Activated T-helper 17 cell treated with anti-CD3 and anti-CD28 coated beads, Interleukin-2, amount 50 U/mL, for 72 hours (primary cell): ENCODE results near the gene COX4I1. TPM values are rescaled to one million over a fixed set of nuclear protein-coding genes. Genes with fewer than 3 reads are reported as not detected.

Experiments
- ATAC-seq: fragments of 150-1000 bp; cut with Tn5 transposase; replicated peaks from 2 replicates; pipeline ENCODE4 v1.10.0; 2021; ENCODE audit warnings: mild to moderate bottlenecking, moderate library complexity
- H3K27ac Mint-ChIP-seq: one replicate; pipeline ENCODE4 v1.8.0; 2022; ENCODE audit warnings: mixed read lengths
- H3K27me3 Mint-ChIP-seq: one replicate; pipeline ENCODE4 v1.8.0; 2022; ENCODE audit warnings: mixed read lengths
- H3K36me3 Mint-ChIP-seq: one replicate; pipeline ENCODE4 v1.8.0; 2022; ENCODE audit warnings: low read depth, mild to moderate bottlenecking, mixed read lengths
- H3K4me1 Mint-ChIP-seq: one replicate; pipeline ENCODE4 v1.8.0; 2022; ENCODE audit warnings: mixed read lengths
- H3K4me3 Mint-ChIP-seq: one replicate; pipeline ENCODE4 v1.8.0; 2022; ENCODE audit warnings: mild to moderate bottlenecking, mixed read lengths
- H3K9me3 Mint-ChIP-seq: one replicate; pipeline ENCODE4 v1.8.0; 2022; ENCODE audit warnings: mixed read lengths
- total RNA-seq, 2 donors: library from RNA; stranded (reverse); gene quantifications; one replicate each; pipeline ENCODE4 v1.2.3, GENCODE V29; 2022

Gene COX4I1
- total RNA-seq, 2 donors from 2014 or later = 415 to 467 TPM

DNA sequence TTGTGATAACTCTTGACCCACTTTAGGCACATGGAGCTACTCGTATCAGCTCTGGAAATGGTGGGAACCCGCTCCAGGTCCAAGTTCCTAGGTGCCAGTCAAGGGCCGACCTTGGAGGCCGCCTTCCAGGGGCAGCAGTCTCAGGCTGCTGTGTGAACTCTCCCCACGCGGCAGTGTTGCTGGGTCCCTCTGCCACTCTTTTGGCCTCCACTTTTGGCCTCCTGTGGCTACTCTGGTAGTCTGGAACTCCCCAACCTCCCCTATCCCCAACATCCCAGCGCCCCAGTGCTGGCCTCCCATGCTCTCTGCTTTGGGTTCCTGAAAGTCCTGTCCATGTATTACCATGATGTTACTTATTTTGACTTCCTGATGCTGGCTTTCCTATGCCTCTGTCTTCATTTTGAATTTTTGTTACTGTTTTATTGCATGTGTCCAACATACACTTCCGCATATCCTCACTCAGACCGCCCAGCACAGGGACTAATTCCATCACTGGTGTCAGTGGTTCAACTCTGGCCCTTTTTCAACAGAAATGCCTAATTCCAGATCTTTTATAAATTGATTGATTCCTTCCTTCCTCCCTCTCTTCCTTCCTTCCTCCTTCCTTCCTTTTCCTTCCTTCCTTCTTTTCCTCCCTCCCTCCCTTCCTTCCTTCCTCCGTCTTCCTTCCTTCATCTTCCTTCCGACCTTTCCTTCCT, 44.1 kb downstream of the COX4I1 start:
- no peaks in the 10 kb centered on the region for H3K9me3 Mint-ChIP-seq
- no peak overlapping the region for H3K27ac Mint-ChIP-seq
- no peaks in the 10 kb centered on the region for H3K36me3 Mint-ChIP-seq
- no peaks in the 10 kb centered on the region for H3K4me1 Mint-ChIP-seq
- H3K27me3 Mint-ChIP-seq = peaks cover 42% of the 10 kb centered on the region
- H3K4me3 Mint-ChIP-seq = no peak overlapping the region
- no peak for ATAC-seq

DNA sequence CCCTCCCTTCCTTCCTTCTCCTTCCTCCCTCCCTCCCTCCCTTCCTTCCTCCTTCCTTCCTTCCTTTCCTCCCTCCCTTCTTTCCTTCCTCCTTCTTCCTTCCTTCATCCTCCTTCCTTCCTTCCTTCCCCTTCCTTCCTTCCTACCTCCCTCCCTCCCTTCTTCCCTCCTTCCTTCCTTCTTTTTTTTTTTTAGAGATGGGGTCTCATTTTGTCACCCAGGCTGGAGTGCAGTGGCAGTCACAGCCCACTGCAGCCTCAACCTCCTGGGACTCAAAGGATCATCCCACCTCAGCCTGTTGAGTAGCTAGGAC, 44.6 kb downstream of the COX4I1 start:
- ATAC-seq = no peak
- Mint-ChIP-seq H3K36me3 (no peaks in the 10 kb centered on the region), H3K27me3 (peaks cover 37% of the 10 kb centered on the region), H3K27ac (no peak overlapping the region), H3K4me1 (no peaks in the 10 kb centered on the region), H3K4me3 (no peak overlapping the region), H3K9me3 (no peaks in the 10 kb centered on the region)

DNA sequence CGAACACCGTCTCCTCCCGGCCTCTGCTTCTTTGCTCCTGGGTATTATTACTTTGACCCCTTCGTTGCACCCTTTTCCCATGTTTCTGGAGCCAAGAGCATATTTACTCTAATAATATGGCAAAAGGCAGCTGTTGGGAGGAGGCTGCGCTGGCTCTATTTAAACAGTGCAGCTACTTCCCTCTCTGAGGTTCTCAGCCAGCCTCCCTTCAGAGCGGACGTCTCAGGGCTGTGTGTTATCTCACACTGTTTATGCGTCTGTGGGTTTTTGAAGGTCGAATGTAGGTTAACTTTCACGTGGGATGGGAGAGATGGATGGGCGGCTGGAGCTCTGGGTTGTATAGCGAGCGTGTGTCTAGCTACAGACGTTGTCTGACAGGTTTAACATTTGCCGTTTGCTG, 45.3 kb downstream of the COX4I1 start:
- H3K4me1 Mint-ChIP-seq = no peaks in the 10 kb centered on the region
- H3K27ac Mint-ChIP-seq = no peak overlapping the region
- H3K36me3 Mint-ChIP-seq = no peaks in the 10 kb centered on the region
- peaks cover 33% of the 10 kb centered on the region for H3K27me3 Mint-ChIP-seq
- no peak overlapping the region for H3K4me3 Mint-ChIP-seq
- ATAC-seq = no peak
- no peaks in the 10 kb centered on the region for H3K9me3 Mint-ChIP-seq

DNA sequence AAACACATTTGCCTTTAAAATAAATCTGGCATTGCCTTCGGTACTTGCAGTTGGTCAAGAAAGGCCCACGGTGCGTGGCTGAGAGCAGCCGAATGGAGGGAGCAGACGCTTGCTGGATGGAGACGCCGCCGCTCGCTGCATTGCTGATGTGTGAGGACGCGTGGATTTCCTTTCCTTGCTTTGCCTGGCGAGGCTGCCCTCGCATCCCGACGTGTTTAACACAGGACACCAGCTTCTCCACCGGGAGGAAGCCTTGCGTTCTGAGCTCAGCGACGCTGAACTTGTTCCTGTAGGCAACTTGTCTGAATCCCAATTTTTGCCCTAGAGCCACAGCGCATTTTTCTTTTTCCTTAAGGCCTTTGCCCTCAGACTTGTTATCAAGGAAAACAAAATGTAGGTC, 45.8 kb downstream of the COX4I1 start:
- H3K4me1 Mint-ChIP-seq = no peaks in the 10 kb centered on the region
- peaks cover 33% of the 10 kb centered on the region for H3K27me3 Mint-ChIP-seq
- no peaks in the 10 kb centered on the region for H3K36me3 Mint-ChIP-seq
- no peak overlapping the region for H3K4me3 Mint-ChIP-seq
- no peak for ATAC-seq
- no peaks in the 10 kb centered on the region for H3K9me3 Mint-ChIP-seq
- H3K27ac Mint-ChIP-seq = no peak overlapping the region

DNA sequence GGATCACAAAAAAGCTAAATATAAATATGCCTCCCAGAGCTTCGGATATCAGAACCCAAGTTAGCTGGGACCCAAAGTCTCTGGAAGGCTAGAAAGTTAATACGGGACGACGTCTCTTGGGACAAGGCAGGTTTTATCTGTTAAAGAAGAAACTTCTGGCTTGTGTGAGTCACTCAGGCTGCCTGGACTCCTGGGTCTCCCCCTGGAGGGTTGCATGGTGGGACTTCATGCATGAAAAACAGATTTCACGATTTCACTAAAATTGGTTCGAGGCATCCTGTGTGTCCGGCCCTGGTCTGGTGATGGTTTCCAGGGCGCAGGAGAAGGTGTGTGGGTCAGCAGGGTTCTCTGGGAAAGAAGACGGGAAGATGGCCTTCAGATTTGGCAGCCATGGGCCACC, 47.0 kb downstream of the COX4I1 start:
- ATAC-seq = no peak
- Mint-ChIP-seq H3K27me3 (peaks cover 33% of the 10 kb centered on the region), H3K4me3 (no peak overlapping the region), H3K36me3 (no peaks in the 10 kb centered on the region), H3K9me3 (no peaks in the 10 kb centered on the region), H3K4me1 (no peaks in the 10 kb centered on the region), H3K27ac (no peak overlapping the region)

DNA sequence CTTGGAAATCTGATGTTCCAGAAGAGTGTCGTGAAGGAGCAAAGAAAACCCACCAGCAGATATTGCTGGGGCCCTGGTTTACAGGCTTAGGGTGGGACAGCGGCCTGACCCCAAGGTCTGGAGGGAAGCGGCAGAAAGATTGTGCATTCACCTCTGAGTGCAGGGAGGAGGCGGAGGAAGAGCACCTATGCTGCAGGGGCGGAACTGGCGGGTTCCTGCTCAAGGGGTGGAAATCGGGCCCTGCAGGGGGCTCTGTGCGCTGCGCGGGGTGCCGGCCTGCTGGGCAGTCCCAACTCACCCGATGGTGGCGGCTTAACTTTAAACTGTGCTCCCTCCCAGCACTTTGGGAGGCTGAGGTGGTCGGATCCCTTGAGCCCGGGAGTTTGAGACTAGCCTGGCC, 47.5 kb downstream of the COX4I1 start:
- Mint-ChIP-seq H3K4me3 (no peak overlapping the region), H3K4me1 (no peaks in the 10 kb centered on the region), H3K9me3 (no peaks in the 10 kb centered on the region), H3K27ac (no peak overlapping the region), H3K27me3 (peaks cover 33% of the 10 kb centered on the region), H3K36me3 (no peaks in the 10 kb centered on the region)
- no peak for ATAC-seq

DNA sequence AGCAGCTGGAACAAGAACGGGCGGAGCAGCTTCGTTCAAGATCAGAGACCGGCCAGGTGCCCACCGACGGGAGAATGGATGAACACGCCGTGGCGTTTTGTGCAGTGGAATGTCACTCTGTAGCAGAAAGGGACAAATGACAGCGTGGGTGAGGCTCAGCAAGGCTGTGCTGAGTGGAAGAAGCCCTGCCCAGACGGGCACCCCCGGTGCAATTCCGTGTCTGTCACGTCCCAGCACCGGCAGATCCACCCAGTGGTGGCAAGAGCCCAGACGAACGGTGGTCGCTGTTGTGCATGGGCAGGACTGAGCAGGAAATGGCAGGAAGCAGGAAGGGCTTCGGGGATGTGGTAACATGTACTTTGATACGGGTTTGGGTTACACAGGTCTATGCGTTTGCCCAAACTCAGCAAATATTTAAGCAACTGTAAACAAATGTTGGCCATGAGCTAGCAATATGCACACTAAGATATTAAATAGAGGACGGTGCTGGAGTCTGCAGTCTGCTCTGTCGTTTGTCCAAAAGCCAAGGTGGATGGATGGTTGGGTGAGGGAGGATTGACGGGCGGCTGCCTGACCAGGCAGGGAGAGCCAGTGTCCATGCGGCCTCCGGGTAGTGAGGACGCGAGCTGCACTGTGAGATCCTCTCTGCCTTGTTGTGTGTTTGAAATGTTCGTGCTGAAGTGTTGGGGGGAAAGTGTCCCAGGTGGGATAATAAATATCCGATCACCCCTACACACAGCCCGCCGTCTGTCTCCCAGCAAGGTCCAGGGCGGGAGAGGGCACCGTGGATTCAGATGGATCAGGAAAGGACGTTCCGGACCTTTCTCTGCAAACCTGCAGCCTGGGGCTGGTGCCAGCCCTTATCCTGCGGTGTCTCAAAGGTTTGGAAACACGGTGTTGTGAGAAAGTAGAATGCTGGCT, 48.4 kb downstream of the COX4I1 start:
- H3K27ac Mint-ChIP-seq = no peak overlapping the region
- H3K4me1 Mint-ChIP-seq = no peaks in the 10 kb centered on the region
- H3K27me3 Mint-ChIP-seq = peaks cover 33% of the 10 kb centered on the region
- no peaks in the 10 kb centered on the region for H3K36me3 Mint-ChIP-seq
- no peaks in the 10 kb centered on the region for H3K9me3 Mint-ChIP-seq
- no peak overlapping the region for H3K4me3 Mint-ChIP-seq
- no peak for ATAC-seq

DNA sequence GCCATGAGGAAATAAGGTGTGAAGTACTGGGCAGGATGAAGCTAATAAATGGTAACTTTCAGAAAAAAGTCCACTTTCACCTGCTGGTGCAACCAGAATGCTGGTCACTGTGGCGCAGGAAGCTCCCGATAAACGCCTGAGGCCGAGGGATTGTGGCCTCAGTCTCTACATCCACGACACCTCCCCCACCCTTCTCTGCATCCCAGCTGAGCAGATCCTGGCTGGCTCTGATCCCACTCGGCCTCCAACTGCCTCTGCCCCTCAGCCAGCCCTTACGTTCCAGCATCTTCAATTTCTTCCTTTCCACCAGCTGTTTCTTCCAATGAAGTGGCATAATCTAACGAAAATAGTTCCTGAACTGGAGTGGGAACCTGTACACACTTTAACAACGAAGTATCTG, 49.5 kb downstream of the COX4I1 start:
- Mint-ChIP-seq H3K4me3 (no peak overlapping the region), H3K4me1 (no peaks in the 10 kb centered on the region), H3K36me3 (no peaks in the 10 kb centered on the region), H3K9me3 (no peaks in the 10 kb centered on the region), H3K27me3 (peaks cover 29% of the 10 kb centered on the region), H3K27ac (no peak overlapping the region)
- no peak for ATAC-seq

DNA sequence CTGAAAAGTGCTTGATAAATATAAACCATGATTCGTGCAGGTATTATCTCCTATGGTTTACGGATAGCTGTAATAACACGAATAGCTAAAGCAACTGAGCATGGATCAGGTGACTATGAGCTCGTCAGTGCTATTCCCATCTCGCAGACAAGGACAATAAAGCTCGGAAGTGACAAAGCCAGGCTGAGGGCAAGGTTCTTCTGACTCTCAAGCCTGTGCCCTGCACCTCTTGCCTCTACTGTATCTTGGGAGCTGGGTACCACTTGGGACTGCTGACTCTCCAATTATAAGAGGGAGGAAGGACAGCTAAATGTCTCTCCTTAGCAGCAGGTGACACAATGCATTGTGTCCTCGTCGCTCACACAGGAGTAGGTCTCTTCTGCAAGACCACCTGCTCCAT, 49.9 kb downstream of the COX4I1 start:
- no peaks in the 10 kb centered on the region for H3K4me1 Mint-ChIP-seq
- H3K9me3 Mint-ChIP-seq = no peaks in the 10 kb centered on the region
- no peak for ATAC-seq
- no peak overlapping the region for H3K27ac Mint-ChIP-seq
- H3K4me3 Mint-ChIP-seq = no peak overlapping the region
- peaks cover 29% of the 10 kb centered on the region for H3K27me3 Mint-ChIP-seq
- H3K36me3 Mint-ChIP-seq = no peaks in the 10 kb centered on the region

DNA sequence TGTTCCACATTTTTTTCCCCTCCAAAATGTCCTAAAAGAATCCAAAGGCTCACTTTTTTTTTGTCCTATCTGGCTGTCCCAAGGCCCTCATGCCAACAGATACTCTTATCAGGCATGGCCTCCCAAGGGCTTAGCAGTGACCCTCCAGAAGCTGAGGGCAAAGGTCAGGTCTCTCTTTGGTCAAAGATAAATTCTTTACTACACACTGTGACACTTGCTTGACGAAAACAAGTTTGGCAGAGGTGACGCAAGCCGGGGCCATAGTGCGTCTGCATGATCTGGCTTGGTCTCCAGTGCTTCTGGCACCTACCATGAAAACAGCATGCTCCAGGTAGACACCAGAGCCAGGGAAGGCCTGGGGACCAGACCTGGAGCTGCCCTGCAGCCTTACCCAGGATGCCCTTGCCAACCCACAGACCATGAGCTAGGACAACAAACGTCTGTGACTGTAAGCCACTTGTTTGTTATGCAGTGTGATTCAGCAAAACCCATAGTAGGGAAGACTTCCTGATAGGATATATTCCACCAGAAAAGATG, 50.9 kb downstream of the COX4I1 start:
- no peaks in the 10 kb centered on the region for H3K36me3 Mint-ChIP-seq
- no peaks in the 10 kb centered on the region for H3K4me1 Mint-ChIP-seq
- H3K27me3 Mint-ChIP-seq = peaks cover 22% of the 10 kb centered on the region
- no peaks in the 10 kb centered on the region for H3K9me3 Mint-ChIP-seq
- no peak overlapping the region for H3K27ac Mint-ChIP-seq
- ATAC-seq = no peak
- H3K4me3 Mint-ChIP-seq = no peak overlapping the region

DNA sequence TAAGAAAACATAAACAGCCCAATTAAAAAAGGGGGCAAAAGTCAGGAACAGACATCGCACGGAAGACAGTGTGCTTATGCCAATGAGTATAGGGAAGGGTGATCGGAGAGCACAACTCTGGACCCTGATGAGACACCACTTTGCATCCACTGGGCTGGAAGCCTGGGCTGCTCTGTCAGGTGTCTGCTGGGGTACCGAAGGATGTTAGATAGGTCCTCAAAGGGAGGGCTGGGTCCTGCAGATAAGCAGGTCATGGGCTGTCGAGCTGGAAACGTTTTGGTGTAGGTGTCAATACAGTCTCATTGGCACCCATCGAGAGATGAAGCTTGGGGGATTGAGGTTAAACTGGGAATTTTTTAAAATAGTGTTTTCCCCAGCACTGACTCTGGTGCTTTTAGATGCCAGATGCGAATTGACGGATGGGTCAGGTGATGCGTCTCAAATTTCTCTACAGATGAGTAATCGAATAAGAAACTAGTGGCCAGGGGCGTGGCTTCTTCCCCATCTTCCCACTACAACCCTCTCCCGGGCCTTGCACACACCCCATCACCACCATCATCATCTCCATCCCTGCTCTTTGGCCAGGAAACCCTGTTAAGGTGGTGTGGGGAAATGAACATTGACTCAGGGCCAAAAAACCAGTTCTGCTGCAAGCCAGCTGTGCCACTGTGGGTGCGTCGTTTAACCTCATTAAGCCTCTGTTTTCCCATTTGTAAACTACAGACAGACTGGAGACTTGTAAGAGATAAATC, 51.7 kb downstream of the COX4I1 start:
- H3K9me3 Mint-ChIP-seq = no peaks in the 10 kb centered on the region
- no peaks in the 10 kb centered on the region for H3K4me1 Mint-ChIP-seq
- H3K36me3 Mint-ChIP-seq = no peaks in the 10 kb centered on the region
- no peak overlapping the region for H3K27ac Mint-ChIP-seq
- peaks cover 27% of the 10 kb centered on the region for H3K27me3 Mint-ChIP-seq
- ATAC-seq = no peak
- H3K4me3 Mint-ChIP-seq = no peak overlapping the region

DNA sequence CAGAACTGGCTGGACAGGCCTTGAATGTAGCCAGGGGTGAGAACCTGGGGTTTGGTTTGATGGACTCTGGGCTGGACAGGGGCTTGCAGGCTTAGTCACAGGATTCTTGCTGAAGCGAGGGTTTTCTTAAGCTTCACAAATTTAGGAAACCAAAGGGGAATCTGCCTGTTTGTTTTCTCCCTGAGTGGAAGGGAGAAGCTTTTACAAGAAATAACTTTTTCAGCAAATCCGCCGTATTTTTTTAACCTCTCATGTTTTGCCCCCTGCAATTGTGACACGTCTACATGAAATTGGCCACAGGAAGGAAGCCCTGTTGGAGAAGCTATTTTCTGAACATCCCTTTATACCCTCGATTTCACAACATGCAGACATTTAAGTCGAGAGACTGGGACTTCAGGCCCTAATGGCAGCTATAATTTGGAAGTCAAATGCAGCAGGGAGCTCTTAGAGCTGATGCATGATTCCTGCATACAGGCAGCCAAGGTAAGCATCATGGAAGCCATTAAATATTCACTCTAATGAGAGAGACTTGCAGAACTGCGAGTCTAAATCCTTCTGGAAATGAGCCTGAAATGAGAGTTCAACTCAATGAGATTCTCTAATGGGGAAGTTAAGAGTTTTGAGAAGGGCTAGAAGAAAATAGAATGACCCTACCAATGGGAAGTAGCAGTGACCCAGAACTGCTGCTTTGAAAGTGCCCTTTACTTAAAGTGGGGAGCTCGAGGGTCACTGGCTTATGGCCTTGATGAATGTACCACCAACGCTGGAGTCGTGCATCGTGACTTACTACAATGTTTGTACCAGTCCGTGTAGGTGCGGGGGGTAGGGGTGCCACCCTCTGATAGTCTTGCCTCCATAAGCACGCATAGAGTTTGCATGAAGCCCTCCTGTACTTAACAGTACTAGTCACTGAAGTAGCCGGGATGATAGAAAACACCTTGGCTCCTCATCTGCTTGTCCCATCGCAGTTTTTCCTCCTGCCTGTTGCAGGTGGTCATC, 54.4 kb downstream of the COX4I1 start:
- Mint-ChIP-seq H3K36me3 (no peaks in the 10 kb centered on the region), H3K9me3 (no peaks in the 10 kb centered on the region), H3K27ac (no peak overlapping the region), H3K27me3 (peaks cover 14% of the 10 kb centered on the region), H3K4me3 (no peak overlapping the region), H3K4me1 (no peaks in the 10 kb centered on the region)
- no peak for ATAC-seq

DNA sequence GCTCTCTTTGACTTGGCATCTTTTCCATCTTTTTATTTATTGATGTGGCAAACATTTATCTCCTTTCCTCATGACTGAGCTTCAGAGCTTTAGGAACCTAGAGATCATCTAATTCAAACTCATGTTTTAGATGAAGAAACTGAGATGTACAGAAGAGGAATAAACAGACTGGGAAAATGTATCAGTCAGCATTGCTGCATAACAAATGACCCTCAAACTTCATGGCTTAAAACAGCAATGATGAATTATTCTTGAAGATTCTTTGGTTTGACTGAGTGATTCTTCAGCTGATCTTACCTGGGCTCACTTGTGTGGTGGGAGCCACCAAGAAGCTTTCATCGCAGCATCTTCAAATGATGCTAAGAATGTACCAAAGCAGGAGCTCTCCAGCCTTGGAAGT, 55.4 kb downstream of the COX4I1 start:
- no peak for ATAC-seq
- Mint-ChIP-seq H3K36me3 (no peaks in the 10 kb centered on the region), H3K27ac (no peak overlapping the region), H3K9me3 (no peaks in the 10 kb centered on the region), H3K4me1 (no peaks in the 10 kb centered on the region), H3K27me3 (peaks cover 20% of the 10 kb centered on the region), H3K4me3 (no peak overlapping the region)

DNA sequence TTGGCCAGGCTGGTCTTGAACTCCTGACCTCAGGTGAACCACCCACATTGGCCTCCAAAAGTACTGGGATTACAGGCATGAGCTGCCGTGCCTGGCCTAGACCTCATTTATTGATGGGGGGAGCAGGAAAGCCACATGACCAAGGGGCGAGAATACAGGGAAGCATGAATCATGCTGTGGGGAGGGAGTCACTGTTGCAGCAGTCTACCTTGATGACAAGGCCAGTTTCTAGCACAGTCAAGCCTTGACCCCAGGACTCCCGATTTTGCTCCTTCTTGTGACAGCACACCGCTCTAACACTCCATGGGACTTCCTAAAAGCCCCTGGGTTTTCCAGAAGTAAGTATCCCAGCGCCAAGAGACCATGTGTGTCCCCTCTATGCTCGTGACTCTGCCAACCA, 56.6 kb downstream of the COX4I1 start:
- H3K36me3 Mint-ChIP-seq = no peaks in the 10 kb centered on the region
- H3K9me3 Mint-ChIP-seq = no peaks in the 10 kb centered on the region
- H3K4me1 Mint-ChIP-seq = no peaks in the 10 kb centered on the region
- no peak overlapping the region for H3K4me3 Mint-ChIP-seq
- peak; percentile 34 for ATAC-seq
- H3K27ac Mint-ChIP-seq = no peak overlapping the region
- H3K27me3 Mint-ChIP-seq = peaks cover 16% of the 10 kb centered on the region
